GM23338 (cell line): ENCODE results near the gene CCDC40. TPM values are rescaled to one million over a fixed set of nuclear protein-coding genes. Genes with fewer than 3 reads are reported as not detected.

ENCODE experiments used
- ATAC-seq: fragments of 200-7000 bp; cut with Tn5 transposase; 3 replicates; pipeline ENCODE4 v1.9.1; 2020
- DNase-seq: peaks from one replicate; pipeline ENCODE4 v3.0.0-alpha.2; 2015; ENCODE audit warnings: low spot score
- H2AFZ ChIP-seq: fragments of 200-600 bp; sonication (generic); 2 replicates; pipeline ENCODE4 v1.8.0; 2016; ENCODE audit warnings: antibody characterized with exemption, mild to moderate bottlenecking, moderate library complexity
- H3F3A ChIP-seq: fragments of 200-600 bp; sonication (generic); replicated peaks from 2 replicates; pipeline ENCODE4 v1.8.0; 2017; ENCODE audit warnings: antibody characterized with exemption, mixed run types, low read depth
- H3K27ac ChIP-seq: fragments of 200-600 bp; sonication (generic); 2 replicates; pipeline ENCODE4 v1.6.1; 2016; ENCODE audit warnings: low read depth
- H3K27me3 ChIP-seq: fragments of 200-600 bp; sonication (generic); 2 replicates; pipeline ENCODE4 v1.8.0; 2016; ENCODE audit warnings: mild to moderate bottlenecking, mixed run types, moderate library complexity; ENCODE audit not compliant: insufficient read depth
- H3K36me3 ChIP-seq: fragments of 200-600 bp; sonication (generic); 2 replicates; pipeline ENCODE4 v1.8.0; 2016; ENCODE audit warnings: mild to moderate bottlenecking; ENCODE audit not compliant: insufficient read depth
- H3K4me1 ChIP-seq: fragments of 200-600 bp; sonication (generic); 2 replicates; pipeline ENCODE4 v1.8.0; 2016; ENCODE audit warnings: mild to moderate bottlenecking, moderate library complexity; ENCODE audit not compliant: insufficient read depth
- H3K4me2 ChIP-seq: fragments of 200-600 bp; sonication (generic); 2 replicates; pipeline ENCODE4 v1.7.1; 2017; ENCODE audit warnings: mixed run types
- H3K4me3 ChIP-seq: fragments of 200-600 bp; sonication (generic); 2 replicates; pipeline ENCODE4 v1.6.1; 2016; ENCODE audit warnings: mixed run types
- H3K79me2 ChIP-seq: fragments of 200-600 bp; sonication (generic); replicated peaks from 2 replicates; pipeline ENCODE4 v1.8.0; 2017; ENCODE audit warnings: mild to moderate bottlenecking; ENCODE audit not compliant: insufficient read depth
- H3K9me2 ChIP-seq: fragments of 200-600 bp; sonication (generic); 2 replicates; pipeline ENCODE4 v1.8.0; 2017; ENCODE audit not compliant: insufficient read depth
- H4K20me1 ChIP-seq: fragments of 200-600 bp; sonication (generic); replicated peaks from 2 replicates; pipeline ENCODE4 v1.8.0; 2017; ENCODE audit warnings: mild to moderate bottlenecking; ENCODE audit not compliant: insufficient read depth
- H3K27ac Mint-ChIP-seq: 2 replicates; pipeline ENCODE4 v1.8.0; 2020; ENCODE audit warnings: inconsistent platforms, mild to moderate bottlenecking, moderate library complexity, mixed read lengths
- H3K27me3 Mint-ChIP-seq: 3 replicates; pipeline ENCODE4 v1.8.0; 2022; ENCODE audit warnings: low read depth, mild to moderate bottlenecking, moderate library complexity, mixed read lengths, inconsistent platforms; ENCODE audit not compliant: insufficient read depth, poor library complexity
- H3K36me3 Mint-ChIP-seq: 3 replicates; pipeline ENCODE4 v1.8.0; 2021; ENCODE audit warnings: low read depth, mild to moderate bottlenecking, inconsistent platforms, moderate library complexity, mixed read lengths
- H3K4me1 Mint-ChIP-seq: 3 replicates; pipeline ENCODE4 v1.8.0; 2020; ENCODE audit warnings: mild to moderate bottlenecking, inconsistent platforms, mixed read lengths
- H3K4me3 Mint-ChIP-seq: 3 replicates; pipeline ENCODE4 v1.8.0; 2021; ENCODE audit warnings: moderate library complexity, mild to moderate bottlenecking, inconsistent platforms, mixed read lengths
- H3K9me3 Mint-ChIP-seq: 3 replicates; pipeline ENCODE4 v1.8.0; 2020; ENCODE audit warnings: moderate library complexity, mild to moderate bottlenecking, inconsistent platforms, mixed read lengths
- CREB1 ChIP-seq: fragments of 250-450 bp; sonication (Bioruptor Pico); IDR thresholded peaks from 2 replicates; pipeline ENCODE4 v1.5.0; 2020; ENCODE audit warnings: low read depth, mild to moderate bottlenecking, moderate library complexity
- ZNF114 ChIP-seq: fragments of 250-450 bp; sonication (Bioruptor Pico); IDR thresholded peaks from 2 replicates; pipeline ENCODE4 v1.5.0; 2020; ENCODE audit warnings: mild to moderate bottlenecking, moderate library complexity
- ZNF331 ChIP-seq: fragments of 250-450 bp; sonication (Bioruptor Pico); IDR thresholded peaks from 2 replicates; pipeline ENCODE4 v1.5.0; 2020; ENCODE audit warnings: low read depth, mild to moderate bottlenecking, moderate library complexity
- polyA plus RNA-seq: library from polyadenylated mRNA; unstranded; fragments of >200 nt; fragmentation: Nextera tagmentation; extraction: Ambion mirVana; gene quantifications from 2 replicates; pipeline ENCODE4 v1.2.1, GENCODE V29; 2016
- total RNA-seq: library from RNA; depleted of rRNA; stranded (reverse); fragments of >200 nt; shearing (Covaris generic); gene quantifications from 2 replicates; pipeline ENCODE4 v1.2.3, GENCODE V29; 2014
- TF ChIP-seq, protein P1 (sequence below): fragments of 250-450 bp; sonication (Bioruptor Pico); IDR thresholded peaks from 2 replicates; pipeline ENCODE4 v1.5.0; 2020; ENCODE audit warnings: mild to moderate bottlenecking, moderate library complexity
- TF ChIP-seq, protein P2 (sequence below), 2 experiments: fragments of 200-600 bp in 1 of 2; sonication (generic) in 1 of 2; conservative IDR thresholded peaks; 2 replicates each; pipeline versions ENCODE4 v1.5.1 to v1.6.1; 2016 to 2017; ENCODE audit warnings: antibody characterized with exemption in 2 of 2, low read depth in 2 of 2, mild to moderate bottlenecking in 2 of 2, moderate library complexity in 1 of 2

Gene CCDC40
- total and polyA plus RNA-seq, 2 experiments from 2014 or later, result 7.6 to 8.1 TPM

DNA sequence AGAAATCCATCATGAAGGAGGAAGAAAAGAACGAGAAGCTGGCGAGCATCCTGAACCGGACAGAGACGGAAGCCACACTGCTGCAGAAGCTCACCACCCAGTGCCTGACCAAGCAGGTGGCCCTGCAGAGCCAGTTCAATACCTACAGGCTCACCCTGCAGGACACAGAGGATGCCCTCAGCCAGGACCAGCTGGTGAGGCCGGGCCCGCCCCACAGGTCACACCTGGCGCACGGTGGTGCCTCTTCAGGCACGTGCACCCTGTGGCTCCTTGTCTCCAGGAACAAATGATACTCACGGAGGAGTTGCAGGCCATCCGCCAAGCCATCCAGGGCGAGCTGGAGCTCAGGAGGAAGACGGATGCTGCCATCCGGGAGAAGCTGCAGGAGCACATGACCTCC lies 45.2 kb downstream of the CCDC40 start (continued):
- TF ChIP-seq, protein P1, sequence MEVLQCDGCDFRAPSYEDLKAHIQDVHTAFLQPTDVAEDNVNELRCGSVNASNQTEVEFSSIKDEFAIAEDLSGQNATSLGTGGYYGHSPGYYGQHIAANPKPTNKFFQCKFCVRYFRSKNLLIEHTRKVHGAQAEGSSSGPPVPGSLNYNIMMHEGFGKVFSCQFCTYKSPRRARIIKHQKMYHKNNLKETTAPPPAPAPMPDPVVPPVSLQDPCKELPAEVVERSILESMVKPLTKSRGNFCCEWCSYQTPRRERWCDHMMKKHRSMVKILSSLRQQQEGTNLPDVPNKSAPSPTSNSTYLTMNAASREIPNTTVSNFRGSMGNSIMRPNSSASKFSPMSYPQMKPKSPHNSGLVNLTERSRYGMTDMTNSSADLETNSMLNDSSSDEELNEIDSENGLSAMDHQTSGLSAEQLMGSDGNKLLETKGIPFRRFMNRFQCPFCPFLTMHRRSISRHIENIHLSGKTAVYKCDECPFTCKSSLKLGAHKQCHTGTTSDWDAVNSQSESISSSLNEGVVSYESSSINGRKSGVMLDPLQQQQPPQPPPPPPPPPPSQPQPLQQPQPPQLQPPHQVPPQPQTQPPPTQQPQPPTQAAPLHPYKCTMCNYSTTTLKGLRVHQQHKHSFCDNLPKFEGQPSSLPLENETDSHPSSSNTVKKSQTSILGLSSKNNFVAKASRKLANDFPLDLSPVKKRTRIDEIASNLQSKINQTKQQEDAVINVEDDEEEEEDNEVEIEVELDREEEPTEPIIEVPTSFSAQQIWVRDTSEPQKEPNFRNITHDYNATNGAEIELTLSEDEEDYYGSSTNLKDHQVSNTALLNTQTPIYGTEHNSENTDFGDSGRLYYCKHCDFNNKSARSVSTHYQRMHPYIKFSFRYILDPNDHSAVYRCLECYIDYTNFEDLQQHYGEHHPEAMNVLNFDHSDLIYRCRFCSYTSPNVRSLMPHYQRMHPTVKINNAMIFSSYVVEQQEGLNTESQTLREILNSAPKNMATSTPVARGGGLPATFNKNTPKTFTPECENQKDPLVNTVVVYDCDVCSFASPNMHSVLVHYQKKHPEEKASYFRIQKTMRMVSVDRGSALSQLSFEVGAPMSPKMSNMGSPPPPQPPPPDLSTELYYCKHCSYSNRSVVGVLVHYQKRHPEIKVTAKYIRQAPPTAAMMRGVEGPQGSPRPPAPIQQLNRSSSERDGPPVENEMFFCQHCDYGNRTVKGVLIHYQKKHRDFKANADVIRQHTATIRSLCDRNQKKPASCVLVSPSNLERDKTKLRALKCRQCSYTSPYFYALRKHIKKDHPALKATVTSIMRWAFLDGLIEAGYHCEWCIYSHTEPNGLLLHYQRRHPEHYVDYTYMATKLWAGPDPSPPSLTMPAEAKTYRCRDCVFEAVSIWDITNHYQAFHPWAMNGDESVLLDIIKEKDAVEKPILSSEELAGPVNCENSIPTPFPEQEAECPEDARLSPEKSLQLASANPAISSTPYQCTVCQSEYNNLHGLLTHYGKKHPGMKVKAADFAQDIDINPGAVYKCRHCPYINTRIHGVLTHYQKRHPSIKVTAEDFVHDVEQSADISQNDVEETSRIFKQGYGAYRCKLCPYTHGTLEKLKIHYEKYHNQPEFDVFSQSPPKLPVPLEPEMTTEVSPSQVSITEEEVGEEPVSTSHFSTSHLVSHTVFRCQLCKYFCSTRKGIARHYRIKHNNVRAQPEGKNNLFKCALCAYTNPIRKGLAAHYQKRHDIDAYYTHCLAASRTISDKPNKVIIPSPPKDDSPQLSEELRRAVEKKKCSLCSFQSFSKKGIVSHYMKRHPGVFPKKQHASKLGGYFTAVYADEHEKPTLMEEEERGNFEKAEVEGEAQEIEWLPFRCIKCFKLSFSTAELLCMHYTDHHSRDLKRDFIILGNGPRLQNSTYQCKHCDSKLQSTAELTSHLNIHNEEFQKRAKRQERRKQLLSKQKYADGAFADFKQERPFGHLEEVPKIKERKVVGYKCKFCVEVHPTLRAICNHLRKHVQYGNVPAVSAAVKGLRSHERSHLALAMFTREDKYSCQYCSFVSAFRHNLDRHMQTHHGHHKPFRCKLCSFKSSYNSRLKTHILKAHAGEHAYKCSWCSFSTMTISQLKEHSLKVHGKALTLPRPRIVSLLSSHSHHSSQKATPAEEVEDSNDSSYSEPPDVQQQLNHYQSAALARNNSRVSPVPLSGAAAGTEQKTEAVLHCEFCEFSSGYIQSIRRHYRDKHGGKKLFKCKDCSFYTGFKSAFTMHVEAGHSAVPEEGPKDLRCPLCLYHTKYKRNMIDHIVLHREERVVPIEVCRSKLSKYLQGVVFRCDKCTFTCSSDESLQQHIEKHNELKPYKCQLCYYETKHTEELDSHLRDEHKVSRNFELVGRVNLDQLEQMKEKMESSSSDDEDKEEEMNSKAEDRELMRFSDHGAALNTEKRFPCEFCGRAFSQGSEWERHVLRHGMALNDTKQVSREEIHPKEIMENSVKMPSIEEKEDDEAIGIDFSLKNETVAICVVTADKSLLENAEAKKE (CRISPR knock-in tag), result no peak

DNA sequence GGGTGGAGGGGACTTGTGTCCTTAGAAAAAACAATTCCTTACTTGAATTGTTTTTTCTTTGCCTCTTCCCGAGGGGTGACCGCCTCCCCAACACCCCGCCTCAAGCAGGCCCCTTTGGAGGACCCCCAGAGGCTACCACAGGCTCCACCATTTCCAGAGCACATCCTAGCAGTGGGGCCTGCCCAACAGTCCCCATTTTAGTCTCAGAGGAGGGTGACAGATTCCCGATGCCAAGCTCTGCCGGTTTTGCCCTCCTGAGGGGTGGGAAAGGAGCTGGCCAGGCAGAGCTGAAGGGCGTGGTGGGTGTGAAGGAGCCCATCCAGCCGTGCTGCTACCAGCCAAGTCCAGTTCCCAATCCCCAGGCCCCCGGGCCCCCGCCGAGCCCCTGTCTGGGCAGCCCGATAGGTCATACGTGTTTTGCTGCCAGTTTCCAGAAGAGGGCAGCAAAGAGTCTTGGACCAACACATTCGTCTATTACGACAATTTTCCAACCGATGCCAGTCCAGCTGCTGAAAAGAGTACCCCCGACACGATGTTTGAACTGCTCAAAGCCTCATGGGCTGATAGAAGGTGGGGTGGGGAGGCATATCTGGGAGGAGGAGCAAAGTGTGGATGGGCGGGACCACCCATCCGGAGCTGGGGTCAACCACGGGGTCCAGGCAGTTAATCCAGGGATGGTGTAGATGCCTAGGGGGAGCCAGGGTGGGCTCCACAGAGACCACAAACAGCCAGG lies 46.1 kb downstream of the CCDC40 start:
- Histone ChIP-seq H3K4me3 (no peak overlapping the region), H3K27ac (no peak overlapping the region), H3K9me2 (no peaks in the 10 kb centered on the region), H3K4me1 (peaks cover 12% of the 10 kb centered on the region), H4K20me1 (no peaks in the 10 kb centered on the region; the same call in 1 of the 2 replicates), H3K4me2 (no peak overlapping the region), H3K27me3 (no peaks in the 10 kb centered on the region), H3K79me2 (no peaks in the 10 kb centered on the region), H3K36me3 (no peaks in the 10 kb centered on the region), H3F3A (0 out of 2 replicates have a peak, but pooled peaks cover 6% of the 10 kb centered on the region), H2AFZ (no peak overlapping the region)
- DNase-seq, result peak; percentile 85
- peak; percentile 83 for ATAC-seq
- Mint-ChIP-seq H3K27me3 (peaks cover 3% of the 10 kb centered on the region), H3K4me3 (no peak overlapping the region), H3K9me3 (no peaks in the 10 kb centered on the region), H3K4me1 (peaks cover 12% of the 10 kb centered on the region), H3K36me3 (peaks cover 2% of the 10 kb centered on the region; the same call in 2 of the 3 replicates), H3K27ac (no peak overlapping the region)
- TF ChIP-seq ZNF114 (CRISPR knock-in tag) (no peak), ZNF331 (CRISPR knock-in tag) (no peak), CREB1 (CRISPR knock-in tag) (peak; percentile 27; the same call in 1 of the 2 replicates)
- TF ChIP-seq, protein P2, sequence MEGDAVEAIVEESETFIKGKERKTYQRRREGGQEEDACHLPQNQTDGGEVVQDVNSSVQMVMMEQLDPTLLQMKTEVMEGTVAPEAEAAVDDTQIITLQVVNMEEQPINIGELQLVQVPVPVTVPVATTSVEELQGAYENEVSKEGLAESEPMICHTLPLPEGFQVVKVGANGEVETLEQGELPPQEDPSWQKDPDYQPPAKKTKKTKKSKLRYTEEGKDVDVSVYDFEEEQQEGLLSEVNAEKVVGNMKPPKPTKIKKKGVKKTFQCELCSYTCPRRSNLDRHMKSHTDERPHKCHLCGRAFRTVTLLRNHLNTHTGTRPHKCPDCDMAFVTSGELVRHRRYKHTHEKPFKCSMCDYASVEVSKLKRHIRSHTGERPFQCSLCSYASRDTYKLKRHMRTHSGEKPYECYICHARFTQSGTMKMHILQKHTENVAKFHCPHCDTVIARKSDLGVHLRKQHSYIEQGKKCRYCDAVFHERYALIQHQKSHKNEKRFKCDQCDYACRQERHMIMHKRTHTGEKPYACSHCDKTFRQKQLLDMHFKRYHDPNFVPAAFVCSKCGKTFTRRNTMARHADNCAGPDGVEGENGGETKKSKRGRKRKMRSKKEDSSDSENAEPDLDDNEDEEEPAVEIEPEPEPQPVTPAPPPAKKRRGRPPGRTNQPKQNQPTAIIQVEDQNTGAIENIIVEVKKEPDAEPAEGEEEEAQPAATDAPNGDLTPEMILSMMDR (conservative IDR thresholded peaks at IDR 0.05; ENCODE audit: low read depth in 2 of 2), result peak; percentile 74 to 81
